Measurements from ENCODE around the gene BCKDK.
A peak's percentile ranks its signal among the peaks of the same experiment; 100 is the strongest.
"Not testable (repeated sequence)": the region's sequence is repeated elsewhere in the genome, so short reads cannot be mapped to it uniquely, and the experiment has no call there.

The BCKDK gene

DNA sequence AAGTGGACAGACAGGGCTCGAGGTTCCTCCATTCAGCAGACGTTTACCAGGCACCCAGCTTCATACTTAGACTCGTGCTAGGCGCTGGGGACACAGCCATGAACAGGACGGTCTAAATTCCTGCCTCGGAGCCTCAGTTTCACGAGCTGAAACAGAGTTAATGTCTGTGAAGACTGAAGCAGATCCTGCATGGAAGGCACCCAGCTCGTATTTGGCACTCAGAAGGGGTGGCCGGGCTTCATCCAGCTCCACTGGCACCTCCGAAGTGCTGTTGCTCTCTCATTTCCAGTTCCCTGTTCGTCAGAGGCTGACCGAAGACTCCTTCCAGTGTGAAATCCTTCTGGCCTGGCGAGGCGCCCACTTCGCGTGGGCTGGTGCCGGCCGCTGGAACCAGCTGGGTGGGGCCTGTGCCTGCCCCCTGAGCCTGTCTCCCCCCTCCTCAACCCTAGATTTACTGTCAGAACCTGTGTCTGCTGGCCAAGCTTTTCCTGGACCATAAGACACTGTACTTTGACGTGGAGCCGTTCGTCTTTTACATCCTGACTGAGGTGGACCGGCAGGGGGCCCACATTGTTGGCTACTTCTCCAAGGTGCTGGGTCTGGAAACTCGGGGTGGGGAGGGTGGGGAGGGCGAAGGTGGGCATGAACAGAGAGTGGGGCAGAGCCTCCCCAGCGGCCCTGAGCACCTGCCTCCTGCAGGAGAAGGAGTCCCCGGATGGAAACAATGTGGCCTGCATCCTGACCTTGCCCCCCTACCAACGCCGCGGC is 21.6 kb downstream of the BCKDK start:
- no peak for DNase-seq

DNA sequence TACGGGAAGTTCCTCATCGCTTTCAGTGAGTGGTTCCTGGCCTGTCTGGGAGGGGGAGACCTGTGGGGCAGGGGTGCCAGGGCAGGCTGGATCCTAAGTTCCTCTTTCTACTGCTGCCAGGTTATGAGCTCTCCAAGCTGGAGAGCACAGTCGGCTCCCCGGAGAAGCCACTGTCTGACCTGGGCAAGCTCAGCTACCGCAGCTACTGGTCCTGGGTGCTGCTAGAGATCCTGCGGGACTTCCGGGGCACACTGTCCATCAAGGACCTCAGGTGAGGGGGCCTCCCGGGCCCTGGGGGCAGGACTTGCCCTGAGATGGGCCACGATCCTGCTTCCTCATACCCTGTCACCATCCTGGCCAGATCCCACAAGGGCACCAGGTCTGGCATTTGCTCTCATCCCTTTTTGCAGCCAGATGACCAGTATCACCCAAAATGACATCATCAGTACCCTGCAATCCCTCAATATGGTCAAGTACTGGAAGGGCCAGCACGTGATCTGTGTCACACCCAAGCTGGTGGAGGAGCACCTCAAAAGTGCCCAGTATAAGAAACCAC is 22.2 kb downstream of the BCKDK start:
- DNase-seq: no peak

DNA sequence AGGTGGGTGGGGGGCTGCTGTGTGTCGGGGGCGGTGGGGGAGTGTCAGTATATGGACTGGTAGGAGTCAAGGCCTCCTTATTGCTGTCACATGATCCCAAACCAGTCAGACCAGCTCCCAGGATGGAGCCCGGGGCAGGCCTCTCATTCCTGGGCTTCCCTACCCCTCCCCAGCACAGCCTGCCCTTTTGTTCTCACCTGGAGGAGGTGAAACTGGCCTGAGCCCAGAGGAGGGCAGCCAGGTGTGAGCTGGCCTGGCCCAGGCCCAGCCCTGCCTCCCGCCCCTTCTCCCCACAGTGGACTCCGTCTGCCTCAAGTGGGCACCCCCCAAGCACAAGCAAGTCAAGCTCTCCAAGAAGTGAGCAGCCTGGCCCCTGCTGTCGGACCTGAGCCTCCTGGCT is 22.7 kb downstream of the BCKDK start:
- no peak for DNase-seq

DNA sequence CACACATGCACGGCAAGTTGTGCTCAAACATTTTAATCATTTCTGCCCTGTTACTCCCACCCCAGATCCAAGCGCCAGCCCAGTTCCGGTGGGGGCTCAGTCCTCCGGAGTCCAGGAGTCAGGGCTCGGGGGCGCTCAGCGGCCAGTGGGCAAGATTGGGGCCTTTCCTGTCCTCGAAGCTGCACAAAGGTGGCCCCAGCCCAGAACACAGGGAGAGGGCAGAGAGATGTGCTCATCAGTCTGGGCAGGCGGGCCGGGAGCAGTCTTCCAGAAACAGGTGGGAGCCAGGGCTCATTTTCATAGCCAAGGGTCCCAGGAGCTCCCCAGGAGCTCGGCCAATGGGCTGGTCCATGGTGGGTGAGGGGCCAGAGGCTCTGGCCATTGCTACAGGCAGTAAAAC is 23.2 kb downstream of the BCKDK start:
- no peak for DNase-seq

DNA sequence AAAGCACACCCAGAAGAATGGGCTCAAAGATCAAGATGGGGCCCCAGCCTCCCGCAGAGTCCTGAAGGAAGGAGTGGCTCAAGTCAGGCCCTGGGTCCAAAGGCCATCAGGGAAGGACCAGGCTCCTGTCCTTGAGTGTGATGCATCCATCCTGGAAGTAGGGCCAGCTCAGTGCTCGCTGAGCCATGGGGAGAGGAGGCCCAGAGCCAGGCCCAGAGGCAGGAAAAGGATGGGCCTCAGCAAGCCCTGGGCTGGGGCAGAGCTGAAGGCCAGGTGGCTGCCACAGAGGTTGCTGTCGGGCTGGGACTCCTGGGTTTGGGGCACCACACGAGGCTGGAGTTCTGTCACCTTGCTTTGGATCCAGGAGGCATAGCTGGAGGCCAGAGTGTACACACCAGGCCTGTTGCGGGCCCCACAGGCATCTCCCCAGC is 23.7 kb downstream of the BCKDK start:
- no peak for DNase-seq

DNA sequence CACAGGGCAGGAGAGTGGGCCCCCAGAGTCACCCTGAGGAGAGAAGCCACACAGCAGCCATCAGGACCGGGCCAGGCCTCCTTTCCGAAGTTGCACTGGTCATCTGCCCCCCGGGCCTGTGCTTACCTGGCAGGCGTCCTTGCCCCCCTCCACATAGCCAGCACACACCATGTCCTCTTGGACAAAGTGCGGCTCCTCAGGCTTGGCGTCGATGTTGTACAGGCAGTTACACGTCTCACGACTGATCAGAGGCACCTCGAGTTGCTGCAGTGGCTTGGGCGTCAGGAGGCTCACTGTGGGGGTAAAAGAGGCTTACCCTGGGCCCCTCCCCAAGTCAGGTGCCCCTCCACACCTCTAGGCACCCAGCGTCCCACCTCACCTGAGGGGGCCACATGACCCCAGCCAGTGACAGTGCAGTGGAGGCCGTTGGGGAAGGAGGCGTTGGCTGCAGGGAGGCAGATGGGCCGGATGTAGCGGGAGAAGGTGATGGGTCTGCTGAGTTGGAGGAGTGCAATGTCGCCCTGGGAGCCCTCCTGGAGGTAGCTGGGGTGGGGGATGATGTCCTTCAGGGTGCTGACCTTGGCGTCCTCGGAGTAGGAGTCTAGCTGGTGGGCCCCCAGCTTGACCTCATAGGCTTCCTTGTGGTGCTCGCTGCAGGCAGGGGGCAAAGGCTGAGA is 24.3 kb downstream of the BCKDK start:
- no peak for DNase-seq

DNA sequence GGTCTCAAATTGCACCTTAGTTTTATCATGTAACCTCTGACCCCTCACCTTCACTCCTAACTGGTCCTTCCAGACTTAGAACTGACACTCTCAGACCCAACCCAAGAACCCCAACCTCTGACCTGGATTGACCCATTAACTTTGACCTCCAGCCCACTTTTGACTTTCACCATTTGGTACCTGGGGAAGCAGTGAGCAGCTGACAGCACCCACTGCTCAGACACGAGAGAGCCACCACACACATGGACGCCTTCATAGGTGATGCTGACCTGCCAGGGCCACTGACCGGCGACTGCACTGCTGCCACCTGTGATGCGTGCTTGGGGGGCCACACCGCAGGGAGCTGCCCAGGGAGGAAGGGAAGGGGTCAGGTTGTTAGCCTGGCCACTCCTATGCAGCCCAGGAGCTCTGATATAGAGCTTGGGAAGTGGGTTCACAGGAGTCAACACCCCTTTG is 24.9 kb downstream of the BCKDK start:
- no peak for DNase-seq

DNA sequence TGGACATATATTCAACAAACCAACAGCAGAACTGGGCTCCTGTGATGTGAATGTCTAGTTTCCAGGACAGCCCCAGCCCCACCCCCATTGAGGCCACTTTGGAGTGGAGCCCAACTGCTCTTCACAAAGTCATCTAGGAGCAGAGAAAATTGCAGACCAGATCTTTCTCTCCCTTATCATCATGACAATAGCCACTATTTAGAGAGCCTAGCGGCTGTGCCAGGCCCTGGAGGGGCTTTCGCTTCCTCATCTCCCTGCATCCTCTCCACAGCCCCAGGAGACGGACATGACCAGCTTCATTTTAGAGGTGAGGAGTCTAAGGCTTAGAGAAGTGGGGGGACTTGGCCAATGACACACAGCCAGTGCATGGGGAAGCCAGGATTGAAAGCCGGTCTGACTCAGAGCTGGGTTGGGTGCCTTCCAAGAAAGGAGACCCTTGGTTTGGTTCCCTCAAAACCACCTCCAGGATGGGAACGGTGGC is 25.9 kb downstream of the BCKDK start:
- DNase-seq: no peak

DNA sequence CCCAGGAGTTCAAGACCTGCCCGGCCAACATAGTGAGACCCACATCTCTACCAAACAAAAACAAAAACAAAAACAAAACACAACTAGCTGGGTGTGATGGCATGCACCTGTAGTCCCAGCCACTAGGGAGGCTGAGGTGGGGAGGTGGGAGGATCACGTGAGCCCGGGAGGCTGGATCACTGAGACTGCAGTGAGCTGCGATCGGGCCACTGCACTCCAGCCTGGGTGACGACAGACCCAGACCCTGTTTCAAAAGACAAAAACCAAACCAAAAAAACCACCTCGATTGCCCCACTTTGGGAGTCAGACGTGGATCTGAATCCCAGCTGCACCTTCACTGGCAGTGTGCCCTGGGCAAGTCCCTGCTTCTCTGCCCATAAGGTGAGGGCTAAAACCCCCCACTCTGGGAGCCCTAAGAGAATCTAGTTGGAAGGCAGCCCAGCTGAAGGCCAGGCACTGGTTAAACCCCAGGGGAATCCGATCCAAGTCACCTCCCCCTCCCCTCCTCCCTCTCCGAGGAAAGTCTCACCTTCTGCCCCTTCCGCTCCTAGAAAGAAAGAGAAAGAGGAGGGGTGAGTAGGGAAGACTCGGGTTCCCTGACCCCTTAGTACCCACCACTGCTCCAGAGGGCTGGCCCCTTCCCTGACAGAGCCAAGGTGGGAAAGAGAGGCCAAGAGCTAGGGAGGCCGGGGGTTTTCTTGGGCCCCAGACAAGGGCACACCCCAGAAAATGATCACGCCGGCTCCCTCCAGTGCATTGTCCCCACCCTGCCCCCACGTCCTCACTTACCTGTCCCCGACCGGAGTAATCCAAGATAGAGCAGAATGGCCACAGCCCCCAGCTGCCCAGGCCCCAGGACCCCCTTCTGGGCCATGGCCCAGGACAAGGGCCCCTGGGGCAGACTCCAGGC is 26.7 kb downstream of the BCKDK start:
- DNase-seq: no peak

DNA sequence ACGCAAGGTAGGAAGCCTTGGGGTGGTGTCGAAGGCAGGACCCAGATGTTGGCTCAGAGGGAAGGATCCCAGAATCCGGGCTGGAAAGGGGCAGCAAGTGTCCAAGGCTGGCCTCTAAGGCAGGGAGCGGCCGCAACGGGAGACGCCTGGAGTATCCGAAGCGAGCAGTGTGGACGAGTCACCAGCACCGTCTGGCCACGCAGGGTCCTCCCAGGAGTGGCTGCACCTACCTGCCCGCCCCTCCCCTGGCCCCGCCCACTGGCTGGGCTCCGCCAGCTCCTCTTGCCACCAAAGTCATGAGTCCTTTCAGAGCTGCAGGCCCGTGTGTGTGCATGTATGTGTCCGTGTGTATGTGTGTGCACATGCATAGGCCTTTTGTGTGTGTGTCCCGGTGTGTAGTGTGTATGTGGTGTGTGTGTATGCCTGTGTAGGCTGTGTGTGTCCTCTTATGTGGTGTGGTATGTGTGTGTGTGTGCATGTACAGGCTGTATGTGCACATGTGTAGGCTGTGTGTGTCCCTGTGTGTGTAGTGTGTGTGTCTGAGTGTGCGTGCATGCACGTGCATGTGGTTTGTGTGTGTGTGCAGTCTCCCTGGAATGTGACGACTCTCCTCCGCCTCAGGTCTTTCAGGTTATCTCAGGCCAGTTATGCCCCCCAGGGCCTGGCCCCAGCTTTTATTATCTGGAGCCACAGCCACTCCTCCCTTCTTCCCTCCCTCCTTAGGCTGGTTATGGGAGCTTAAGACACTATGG is 27.5 kb downstream of the BCKDK start, which contains the start of gene PRSS8:
Gene PRSS8, minus strand, starts transcription at position 193 of the 752 bp plus-strand sequence. CDS start 229 bp downstream, outside the sequence.
- no peak for DNase-seq

DNA sequence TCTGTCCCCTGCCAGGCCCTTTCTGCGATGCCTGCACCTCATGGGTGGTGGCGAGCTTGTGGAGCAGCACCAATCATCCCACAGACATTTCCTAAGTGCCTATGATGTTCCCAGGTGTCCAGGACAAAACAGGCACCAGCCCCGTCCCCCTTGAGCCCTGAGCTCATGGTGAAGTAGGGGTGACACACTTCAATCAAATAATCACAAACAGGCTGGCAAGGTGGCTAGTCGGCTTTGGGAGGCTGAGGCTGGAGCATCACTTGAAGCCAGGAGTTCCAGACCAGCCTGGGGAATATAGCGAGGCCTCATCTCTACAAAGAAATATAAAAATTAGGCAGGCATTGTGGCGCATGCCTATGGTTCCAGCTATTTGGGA is 28.1 kb downstream of the BCKDK start:
- DNase-seq: no peak

DNA sequence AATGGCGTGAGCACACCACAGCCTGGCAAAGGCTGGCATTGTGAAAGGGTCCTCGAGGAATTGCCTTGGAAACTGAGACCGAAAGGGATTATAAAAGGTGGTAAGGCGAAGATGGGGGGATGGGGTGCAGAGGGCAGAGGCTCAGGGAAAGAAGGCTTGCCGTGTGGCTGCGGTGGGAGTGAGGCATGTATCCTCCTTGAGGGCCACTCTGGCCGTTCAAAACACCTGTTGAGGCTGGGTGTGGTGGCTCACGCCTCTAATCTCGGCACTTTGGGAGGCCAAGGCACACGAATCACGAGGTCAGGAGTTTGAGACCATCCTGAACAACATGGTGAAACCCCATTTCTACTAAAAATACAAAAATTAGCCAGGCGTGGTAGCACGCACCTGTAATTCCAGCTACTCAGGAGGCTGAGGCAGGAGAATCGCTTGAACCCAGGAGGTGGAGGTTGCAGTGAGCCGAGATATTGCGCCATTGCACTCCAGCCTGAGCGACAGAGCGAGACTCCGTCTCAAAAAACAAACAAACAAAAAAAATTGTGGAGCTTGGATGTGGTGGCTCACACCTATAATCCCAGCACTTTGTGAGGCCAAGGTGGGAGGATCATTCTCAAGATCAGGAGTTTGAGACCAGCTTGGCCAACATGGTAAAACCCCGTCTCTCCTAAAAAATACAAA is 28.8 kb downstream of the BCKDK start:
- DNase-seq: not testable (repeated sequence)

DNA sequence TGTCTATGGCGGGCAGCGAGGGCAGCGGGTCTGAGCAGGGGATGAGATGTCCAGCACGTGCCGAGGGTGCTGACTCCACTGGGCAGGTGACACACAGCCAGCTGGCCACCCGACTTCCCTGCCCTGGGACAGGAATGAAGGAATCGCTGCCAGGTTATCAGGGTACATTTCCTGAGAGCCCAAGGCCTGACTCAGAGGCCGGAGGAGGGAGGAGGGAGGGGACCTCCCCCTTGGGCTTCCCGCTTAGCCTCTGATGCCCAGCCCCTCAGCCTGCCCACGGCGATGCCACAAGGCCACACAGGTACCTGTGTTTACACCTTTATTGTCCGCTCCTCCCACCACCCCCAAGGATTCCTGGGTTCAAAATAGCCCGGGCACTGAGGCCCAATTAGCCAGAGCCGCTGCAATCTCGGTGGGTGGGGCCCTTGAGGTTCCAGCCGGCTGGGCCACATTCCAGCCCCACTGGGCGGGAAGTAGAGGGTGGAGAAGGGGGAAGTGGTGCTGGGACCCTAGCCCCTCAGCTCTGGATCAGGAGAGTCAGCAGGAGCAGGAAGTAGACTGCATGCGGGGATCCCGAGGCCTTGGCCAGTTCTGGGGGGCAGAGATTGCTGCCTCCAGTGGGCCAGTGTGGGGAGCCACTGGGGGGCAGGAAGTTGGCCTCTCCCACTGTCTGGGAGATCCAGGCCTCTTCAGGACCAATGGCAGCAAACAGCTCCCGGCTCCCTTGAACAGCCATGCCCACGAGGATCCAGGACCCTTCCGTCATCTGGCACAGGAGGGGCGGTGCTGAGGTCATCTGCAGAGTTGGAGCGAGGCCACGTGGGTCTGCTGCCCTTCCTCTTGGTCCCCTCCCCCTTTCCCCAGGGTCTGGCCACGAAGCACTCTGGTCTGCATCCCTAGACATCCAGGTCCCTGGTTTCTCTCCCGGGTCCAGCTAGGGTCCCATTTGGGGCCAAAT is 30.7 kb downstream of the BCKDK start:
- DNase-seq: no peak

DNA sequence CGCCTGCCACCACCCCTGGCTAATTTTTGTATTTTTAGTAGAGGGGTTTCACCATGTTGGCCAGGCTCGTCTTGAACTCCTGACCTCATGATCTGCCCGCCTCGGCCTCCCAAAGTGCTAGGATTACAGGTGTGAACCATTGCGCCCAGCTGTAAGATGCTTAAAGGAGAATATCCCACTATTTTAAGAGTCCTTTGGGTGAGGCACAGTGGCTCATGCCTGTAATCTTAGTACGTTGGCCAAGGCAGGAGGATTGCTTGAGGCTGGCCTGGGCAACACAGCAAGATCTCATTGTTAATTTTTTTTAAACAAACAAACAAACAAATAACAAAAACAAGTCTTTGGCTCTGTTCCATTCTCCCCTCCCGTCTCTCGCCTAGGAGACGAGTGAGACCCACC is 32.9 kb downstream of the BCKDK start:
- DNase-seq: not testable (repeated sequence)

DNA sequence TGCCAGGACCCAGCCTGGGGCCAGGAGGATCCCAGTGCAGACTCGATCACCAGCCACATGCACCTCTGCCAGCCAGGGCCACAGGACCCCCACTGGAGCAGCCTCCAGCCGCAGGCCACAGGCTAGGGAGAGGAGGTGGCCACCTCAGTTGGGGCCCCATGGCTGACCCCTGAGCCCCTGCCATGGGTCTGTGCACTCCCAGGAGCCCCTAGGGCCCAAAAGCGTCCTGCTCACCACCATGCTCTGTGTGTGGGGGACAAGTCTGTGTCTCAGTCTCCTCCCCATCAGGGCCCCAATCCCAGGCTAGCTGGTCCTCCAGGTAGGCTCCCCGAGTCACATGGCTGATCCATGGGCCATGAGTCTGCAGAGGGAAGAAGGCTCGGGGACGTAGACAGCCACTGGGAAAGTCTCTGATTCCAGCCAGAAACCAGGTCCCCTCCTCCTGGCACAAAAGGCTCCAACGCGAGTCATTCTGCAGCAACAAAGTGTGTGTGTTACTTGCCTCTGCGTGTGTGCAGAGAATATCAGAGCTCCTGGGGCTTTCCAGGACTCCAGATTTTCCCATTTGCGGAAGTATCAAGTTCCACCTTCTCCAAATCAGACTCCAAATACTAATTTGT is 33.4 kb downstream of the BCKDK start:
- DNase-seq: peak in 1 of 2 donors; percentile 8

DNA sequence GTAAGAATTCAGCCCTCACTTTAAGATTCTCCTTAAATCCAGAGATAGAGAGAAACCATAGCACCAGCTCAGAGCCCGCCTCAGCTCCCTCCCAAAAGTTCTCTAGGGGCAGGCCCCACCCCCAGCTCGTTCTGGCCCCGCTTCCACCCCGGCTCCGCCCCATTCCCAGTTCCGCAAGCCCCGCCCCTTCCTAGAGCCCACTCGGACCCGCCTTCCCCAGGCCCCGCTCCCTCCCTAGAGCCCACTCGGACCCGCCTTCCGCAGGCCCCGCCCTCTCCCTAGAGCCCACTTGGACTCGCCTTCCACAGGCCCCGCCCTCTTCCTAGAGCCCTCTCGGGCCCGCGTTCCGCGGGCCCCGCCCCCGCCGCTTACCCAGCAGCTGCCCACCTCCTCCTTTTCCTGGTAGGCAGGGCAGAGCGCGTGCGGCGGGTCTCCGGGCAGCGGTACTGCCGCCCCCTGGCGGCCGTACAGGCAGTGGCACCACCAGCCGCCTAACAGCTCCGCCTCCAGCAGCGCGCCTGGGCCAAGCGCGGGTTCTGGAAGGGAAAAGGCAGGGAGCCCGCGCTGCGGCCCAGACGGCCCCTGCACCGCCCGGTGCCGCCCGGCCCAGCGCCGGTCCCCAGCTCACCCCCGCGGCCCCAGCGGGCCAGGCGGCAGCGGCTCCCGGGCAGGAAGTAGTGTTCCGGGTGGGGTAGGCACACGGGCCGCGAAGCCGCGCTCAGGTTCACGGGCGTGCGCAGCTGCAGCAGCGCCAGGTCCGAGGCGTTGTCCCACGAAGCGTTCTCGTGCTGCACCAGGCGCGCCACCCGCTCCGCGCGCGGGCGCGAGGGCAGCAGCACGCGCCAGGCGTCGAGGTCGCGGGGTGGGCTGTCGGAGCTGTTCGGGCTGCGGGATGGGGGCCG is 34.2 kb downstream of the BCKDK start:
- DNase-seq: peak; percentile 98 to 99

DNA sequence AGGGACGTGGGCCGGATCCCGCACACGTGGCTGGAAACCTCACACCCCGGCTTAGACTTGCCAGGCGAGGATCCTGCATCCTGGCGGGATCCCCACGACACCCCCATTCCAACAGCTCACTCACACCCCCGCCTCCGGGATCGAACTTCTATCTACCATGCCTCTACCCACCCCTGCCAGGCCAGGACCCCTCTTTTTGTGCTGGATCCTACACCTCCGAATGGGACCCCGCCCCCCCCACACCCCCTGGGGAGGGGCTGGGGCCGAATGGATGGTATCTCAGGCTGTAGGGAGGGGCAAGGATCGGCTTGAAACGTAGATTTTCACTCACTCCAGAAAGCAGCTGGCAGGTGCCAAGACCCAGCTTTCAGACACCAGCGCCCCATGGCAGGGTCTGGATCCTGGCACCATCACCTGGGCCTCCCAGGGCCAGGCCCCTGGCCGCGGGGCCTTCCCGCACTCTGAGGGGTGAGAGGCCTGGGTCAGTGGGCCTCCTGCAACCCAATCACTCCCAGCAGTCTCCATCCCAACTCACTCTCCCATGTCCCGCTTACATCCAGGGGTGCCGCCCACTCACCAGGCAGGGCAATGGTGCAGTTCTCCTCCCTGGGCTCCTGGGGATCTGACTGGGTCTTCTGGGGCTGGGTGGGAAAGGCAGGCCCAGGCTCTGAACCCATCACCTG is 35.0 kb downstream of the BCKDK start:
- peak in 1 of 2 donors; percentile 28 for DNase-seq

DNA sequence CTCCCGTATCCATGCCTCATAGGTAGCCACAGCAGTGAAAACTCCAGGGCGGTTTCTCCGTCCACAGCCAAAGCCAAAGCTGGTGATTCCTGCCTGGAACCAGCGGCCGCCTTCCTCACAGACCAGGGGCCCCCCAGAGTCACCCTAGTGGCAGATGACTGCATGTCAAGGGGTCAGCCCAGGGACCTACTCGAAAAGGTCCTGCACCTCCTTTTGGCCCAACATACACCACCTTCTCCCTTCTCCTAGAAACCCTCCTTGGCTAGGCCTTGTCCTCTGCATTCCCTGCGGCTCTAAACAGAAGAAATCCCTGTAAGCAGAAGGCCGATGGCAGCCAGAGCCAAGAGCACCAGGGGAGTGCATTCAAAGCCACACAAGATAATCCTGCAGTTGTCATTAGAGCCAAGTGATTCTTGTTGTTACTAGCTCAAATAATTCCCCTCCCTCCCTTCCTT is 35.5 kb downstream of the BCKDK start:
- no peak for DNase-seq

All from stimulated activated CD4-positive, alpha-beta T cell treated with anti-CD3 and anti-CD28 coated beads, Interleukin-2, amount 100 ng/mL, for 24 hours (primary cell).